Stimulated activated CD4-positive, alpha-beta T cell treated with anti-CD3 and anti-CD28 coated beads, TNF-alpha, amount 100 ng/mL, for 4 hours (primary cell): Measurements from ENCODE around the gene METTL5.

Experiments
- DNase-seq, 3 experiments: peaks; one replicate each; pipeline ENCODE4 v3.0.0-alpha.2; 2020; ENCODE audit warnings: low read depth in 3 of 3

Gene METTL5

DNA sequence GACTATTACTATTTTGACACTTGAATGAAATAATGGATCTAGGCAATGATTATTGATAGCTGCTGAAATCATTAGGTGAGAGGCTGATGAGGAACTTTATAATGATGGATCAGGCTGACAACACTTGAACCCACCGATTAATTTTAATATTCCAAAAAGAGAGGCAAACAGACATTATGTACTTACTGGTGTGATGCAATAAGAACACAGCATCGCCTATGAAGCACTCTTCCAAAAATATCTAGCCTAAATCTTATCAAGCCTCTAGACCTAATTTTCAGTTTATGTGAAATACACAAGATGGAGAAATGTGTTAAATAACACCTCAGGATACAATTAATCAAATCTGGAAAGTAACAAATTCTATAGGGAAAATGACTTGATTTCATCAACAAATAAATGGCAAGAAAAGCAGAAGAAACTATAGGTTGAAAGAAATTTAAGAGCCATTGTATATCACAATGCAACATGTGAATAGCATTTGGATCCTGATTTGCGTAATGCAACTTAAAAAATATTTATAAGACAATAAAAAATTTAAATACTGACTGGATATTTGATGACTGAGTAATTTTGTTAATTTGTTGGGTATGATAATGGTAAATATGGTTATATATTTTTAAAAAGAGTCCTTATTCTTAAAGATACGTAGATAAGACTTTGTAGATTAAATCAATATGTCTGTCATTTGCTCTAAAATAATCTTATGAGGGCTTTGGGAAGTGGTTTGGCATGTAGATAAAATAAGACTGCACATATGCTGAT lies 43.3 kb downstream of the METTL5 start:
- no peak for DNase-seq

DNA sequence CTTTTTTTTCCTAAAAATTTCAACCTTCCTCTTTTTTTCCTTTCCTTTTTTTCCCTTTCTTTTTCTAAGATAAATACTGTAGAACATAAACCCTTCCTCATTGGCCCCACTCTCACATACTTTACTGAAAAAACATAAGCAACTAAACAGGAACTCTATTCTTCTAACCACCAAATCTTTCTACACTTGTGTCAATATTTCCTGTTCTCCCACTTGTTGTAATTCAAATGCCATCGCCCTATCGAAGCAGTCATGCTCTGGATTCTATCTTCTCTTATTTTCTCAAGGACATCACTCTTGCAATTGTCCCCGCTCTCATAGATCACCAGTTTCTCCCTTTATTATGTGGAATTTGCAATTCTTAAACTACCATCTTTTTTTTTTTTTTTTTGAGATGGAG lies 46.3 kb downstream of the METTL5 start:
- no peak for DNase-seq

DNA sequence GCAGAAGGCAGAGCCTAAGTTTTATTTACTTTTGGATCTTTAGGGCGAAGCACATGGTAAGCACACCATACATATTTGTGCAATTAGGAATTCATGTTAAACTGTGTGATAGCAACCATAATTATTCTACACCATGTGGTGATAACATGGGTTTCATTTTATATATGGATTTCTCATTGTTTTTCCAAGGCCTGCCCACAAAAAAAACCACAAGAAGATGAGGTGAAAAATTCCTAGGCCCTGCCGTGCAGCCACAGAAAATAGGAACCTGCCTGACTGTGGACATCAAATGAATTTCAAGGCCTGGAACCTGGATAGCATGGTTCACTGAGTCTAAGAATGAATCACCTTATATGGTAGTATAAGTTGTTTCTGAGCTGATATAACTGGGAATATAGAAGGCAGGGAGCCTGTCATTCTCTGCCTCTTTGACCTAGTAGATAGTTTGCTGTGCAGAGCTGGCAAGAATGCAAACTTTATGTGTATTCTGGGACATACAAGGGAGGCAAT lies 48.4 kb downstream of the METTL5 start:
- no peak for DNase-seq

DNA sequence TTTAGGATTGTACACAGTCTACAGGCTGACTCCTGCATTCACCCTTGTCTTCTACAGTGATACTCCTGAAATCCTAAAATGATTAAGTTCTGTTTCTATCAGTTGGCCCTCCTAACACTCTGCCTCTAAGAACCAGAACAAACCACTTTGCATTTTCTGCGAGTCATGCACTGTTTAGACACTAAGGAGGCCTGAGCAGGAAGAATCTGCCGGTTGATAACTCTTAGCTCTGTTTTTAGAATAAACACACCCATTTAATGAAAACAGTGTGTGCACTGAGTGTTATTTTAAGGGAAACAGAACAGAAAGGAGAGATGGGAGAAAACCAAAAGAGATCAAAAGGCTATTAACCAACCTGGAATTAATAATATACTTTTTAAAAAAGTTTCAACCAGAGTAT lies 48.9 kb downstream of the METTL5 start:
- no peak for DNase-seq

DNA sequence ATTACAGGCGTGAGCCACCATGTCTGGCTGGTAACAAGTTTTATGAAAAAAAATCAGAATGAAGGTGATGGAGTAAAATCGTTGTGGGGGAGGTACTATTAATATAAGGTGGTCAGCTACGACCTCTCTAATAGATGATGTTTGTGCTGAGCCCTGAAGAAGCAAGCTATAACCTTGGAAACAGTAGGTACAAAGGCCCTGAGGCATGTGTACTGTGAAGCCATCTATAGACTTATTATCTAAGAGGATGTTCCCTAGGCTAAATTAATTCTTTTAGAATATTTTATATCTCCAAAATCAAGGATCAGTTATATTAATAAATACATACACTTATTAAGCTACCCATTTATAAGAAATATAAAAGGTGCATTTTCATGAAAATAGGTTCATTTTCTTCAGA lies 49.4 kb downstream of the METTL5 start:
- no peak for DNase-seq

DNA sequence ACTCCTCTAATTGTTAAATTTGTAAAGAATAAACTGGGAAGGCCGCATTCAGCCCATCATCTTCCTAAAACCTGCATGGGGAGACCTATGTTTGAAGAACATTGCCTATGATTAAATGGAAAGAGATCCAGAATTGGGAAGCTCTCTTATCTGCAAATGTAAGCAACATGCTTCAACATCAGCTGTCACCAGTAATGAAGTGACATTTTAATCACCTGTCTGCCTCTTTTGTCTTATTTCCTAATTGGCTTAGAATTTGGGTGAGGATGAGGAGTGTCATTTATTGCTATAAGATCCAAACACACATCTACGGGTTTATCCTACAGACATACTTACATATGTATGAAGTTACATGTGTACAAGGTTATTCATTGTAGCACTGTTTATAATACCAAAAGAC lies 52.1 kb downstream of the METTL5 start:
- DNase-seq = no peak

DNA sequence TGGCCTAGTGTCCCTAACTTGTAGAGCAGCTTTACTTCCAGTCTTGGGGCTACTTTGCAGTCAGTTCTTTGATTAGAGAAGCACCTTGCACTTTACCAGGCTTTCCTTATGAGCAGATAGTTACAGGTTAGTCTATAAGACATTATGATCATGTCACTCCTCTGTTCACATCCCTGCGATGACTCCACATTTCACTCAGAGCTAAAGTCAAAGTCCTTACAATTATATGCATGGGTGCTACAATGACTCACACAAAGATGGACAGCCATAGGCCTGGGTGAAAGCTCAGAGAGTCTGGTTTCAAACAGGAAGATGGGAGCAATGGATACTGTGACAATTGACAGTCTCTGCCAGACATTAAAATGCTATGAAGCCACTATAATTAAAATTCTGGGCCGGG lies 53.1 kb downstream of the METTL5 start:
- no peak for DNase-seq

DNA sequence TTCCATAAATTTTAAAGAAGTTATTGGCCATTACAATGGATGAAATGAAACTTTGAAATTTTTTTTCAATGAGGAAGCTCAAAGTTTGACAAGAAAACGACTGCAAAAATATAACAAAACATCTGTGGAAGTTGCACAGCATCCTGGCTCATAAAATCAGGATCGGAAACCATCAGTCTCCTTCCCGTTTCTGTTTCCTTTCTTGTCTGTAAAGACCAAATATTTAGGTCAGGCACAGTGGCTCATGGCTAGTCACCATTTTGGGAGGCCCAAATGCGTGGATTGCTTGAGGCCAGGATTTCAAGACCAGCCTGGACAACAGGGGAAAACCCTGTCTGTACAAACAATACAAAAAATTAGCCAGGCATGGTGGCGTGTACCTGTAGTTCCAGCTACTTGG lies 53.7 kb downstream of the METTL5 start:
- DNase-seq = no peak

DNA sequence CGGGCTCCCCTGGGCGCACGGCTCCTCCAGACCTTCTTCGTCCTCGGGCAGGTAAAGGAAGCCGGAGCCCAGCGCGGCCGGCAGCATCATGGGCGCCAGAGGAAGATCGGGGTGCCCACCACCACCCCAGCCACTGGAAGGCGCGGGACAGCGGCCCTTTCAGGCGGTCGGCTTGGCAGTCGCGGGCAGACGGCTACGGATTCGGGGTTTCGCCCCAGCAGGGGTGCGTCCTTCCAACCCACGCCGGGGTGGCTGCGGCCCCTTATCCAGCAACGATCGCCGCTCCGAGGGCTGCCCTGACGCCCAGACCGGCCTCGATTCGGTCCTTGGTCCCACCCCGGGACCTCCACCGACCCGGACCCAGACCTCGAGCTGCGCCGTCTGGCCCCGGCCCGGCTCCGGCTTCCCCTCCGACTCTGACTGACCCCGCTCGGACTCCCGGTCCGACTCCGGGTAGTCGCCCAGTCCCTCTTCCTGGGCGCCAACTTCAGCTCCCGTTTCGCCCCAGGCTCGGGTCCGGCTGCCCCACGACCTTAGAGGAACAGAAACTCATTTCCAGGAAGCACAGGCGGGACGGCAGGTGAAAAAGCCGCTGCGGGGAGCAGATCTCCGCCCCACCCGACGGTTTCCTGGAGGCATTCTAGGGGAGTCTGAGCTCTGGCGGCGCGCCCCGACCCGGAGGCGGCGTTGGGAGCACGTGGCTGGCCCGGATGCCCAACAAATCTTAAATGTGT lies 56.3 kb downstream of the METTL5 start:
- DNase-seq = peak; percentile 9 to 21 (median 18)

DNA sequence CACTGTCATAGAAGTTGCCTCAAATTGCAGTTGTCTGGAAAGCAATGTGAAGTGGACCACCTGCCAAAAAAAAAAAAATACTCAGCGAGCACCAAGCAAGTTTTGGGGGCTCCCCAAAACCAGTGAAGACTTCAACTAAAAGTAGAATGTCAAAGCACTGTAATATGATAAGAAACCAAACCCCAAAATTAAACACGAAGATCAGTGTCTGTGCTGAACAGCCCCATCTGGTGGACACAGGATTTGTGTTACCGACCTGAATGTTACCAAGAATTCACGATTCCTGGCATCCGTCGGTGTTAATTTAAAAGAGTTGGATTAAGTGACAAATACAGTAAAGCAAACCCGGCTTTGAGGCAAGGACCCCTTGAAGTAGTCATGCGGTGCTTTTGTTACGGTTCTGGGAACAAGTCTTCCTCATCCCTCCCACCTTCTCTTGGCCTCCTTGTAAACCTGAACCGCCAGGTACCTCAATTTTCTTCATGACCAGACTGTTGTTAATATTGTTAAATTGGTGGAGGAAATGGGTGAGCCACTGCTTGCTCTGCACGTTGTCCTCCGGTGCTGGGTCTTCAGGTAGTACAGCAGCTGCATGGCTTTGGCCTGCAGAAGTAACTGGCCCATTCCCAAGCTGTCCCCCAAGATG lies 57.3 kb downstream of the METTL5 start:
- peak; percentile 18 to 27 (median 20) for DNase-seq

DNA sequence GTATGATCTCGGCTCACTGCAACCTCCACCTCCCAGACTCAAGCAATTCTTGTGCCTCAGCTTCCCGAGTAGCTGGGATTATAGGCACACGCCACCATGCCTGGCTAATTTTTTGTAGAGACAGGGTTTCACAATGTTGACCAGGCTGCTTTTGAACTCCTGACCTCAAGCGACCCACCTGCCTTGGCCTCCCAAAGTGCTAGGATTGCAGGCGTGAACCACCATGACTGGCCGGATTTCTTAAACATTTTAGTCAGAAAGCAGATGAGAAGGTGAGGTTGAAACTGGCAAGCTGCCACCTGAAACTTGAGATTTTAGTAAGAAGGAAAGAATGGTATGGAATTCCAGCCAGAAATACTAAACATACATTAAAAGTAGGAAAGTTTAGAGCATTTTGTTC lies 59.2 kb downstream of the METTL5 start:
- DNase-seq = no peak

DNA sequence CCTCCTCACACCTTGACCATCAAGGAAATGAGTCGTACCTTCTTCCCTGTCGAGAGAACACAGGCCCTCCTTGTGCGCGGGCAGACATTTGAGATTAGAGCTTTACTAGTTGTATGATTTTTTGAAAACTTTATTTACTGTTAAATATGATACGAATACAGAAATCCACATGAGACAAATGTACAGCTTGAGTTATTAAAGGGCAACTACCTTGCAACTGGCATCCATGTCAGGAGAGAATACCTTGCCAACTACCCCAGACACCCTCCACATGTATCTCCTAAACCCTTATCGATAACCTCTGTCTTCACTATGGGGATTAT lies 62.8 kb downstream of the METTL5 start:
- no peak for DNase-seq
